ENCODE data around the gene MCF2L.
"Not testable (repeated sequence)": the region's sequence is repeated elsewhere in the genome, so short reads cannot be mapped to it uniquely, and the experiment has no call there.

MCF2L gene

DNA sequence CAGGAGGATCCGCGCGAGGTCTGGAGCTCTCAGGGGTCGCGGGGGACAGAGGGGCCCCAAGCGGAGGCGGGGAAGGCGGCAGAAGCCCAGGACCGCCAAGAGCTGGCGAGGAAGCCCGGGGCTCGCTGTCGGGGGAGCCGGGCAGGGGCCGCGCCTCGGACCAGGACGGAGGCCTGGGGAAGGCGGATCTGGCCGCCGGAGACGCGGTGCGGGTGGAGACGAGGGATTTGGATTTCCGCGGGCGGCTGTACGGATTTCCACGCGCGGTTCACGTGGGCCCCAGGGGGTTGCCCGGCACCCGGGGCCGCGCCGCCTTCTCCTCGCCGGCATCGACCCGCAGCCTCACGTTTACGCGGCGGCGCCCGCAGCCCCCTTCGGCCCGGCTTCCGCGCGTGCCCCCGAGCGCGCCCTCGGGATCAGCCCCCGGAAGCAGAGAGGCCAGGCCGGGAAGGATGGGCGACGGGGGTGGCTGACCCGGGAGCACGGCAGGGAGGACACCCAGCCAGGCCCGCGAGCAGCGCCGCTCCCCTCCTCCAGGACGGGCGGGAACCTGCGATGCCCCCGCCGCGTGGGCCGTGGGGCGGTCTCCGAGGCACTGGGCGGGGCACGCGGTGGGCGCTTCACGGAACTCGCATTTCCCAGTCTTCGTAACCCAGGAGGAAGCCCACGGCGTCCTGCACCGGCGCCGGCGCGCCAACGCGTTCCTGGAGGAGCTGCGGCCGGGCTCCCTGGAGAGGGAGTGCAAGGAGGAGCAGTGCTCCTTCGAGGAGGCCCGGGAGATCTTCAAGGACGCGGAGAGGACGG, 141.2 kb downstream of the MCF2L start:
- in situ Hi-C loops (cut with MboI; ENCODE audit: low sequenced_read_pairs): no loop called here

DNA sequence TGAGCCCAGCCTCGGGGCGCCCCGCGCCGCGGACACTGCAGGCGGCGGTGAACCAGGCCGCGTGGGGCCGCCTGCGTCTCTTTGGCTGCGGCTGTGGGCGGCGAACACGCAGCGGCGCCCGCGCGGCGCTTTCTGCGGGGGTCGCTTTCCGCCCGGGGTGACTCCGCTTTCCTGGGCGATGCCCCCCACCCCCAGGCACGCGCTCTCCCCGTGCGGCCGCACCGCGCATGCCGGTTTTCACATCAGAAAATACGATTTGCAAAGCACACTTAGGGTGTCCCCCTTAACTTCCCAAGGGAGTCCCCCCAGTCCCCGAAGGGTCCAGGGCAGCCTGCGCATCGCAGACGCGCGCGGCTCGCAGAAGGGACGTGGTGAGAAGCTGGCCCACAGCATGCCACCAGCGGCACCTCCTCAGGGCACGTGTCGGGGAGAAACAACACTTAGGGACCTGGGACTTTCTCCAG, 141.9 kb downstream of the MCF2L start:
- in situ Hi-C loops (cut with MboI; ENCODE audit: low sequenced_read_pairs): no loop called here

DNA sequence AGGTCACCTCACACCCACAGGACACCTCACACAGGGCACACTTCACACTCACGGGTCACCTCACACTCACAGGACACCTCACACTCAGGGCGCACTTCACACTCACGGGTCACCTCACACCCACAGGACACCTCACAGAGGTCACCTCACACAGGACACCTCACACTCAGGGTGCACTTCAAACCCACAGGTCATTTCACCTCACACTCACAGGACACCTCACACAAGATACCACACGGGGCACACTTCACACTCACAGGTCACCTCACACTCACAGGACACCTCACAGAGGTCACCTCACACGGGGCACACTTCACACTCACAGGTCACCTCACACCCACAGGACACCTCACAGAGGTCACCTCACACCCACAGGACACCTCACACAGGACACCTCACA, 142.8 kb downstream of the MCF2L start:
- in situ Hi-C loops (cut with MboI; ENCODE audit: low sequenced_read_pairs): not testable (repeated sequence)

DNA sequence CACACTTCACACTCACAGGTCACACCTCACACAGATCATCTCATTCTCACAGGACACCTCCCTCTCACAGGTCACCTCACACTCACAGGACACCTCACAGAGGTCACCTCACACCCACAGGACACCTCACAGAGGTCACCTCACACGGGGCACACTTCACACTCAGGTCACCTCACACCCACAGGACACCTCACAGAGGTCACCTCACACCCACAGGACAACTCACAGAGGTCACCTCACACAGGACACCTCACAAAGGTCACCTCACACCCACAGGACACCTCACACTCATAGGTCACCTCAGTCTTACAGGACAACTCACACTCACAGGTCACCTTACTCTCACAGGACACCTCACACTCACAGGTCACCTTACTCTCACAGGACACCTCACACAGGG, 143.5 kb downstream of the MCF2L start:
- in situ Hi-C loops (cut with MboI; ENCODE audit: low sequenced_read_pairs): not testable (repeated sequence)

DNA sequence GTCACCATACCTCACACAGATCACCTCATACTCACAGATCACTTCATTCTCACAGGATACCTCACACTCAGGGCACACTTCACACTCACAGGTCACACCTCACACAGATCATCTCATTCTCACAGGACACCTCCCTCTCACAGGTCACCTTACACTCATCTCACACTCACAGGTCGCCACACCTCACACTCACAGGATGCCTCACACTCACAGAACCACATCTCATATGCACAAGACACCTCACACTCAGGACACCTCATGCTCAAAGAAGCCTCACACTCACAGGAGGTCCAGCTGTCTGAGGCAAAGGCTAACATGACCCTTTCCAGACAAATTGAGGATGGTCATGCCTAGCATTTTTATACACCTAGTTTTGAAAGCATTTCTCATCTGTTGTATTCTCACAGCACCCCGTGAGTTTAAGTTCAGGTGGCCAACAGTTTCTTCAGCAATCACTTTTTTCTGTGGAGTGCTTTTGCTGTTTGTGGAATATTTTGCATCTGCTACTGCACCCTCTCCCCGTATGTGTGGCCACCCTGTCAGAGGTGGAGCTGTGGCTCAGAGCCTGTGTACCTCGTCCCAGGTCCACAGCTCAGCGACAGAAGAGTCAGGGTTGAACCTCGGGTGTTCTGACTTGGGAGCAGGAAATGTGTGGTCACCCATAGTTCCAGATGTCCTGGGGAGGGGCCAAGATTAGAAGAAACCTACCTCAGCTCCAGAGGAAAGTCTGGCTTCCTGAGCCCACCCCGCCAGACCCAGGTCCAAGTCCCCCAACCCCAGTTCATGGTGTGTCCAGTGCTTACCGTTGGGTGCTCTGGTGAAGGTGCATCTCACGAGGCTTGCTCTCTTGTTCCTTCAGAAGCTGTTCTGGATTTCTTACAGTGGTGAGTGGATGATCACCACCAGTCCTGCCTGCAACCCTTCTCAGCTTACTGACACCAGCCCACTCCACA, 144.2 kb downstream of the MCF2L start:
- in situ Hi-C loops (cut with MboI; ENCODE audit: low sequenced_read_pairs): no loop called here

DNA sequence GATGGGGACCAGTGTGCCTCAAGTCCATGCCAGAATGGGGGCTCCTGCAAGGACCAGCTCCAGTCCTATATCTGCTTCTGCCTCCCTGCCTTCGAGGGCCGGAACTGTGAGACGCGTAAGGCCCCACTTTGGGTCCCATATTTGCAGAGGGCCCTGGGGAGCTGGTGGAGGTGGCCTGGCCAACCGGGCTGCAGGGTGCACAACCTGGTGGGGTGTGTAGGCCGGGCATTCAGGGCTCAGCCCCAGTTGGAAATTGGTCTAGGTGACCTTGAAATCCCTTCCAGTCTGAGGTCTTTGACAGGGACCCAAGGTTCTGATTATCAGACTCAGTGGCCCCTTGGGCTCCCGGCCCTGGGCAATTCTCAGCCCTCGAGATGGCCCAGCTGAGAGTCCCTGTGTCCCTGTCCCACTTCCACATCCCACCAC, 144.8 kb downstream of the MCF2L start:
- in situ Hi-C loops (cut with MboI; ENCODE audit: low sequenced_read_pairs): no loop called here

DNA sequence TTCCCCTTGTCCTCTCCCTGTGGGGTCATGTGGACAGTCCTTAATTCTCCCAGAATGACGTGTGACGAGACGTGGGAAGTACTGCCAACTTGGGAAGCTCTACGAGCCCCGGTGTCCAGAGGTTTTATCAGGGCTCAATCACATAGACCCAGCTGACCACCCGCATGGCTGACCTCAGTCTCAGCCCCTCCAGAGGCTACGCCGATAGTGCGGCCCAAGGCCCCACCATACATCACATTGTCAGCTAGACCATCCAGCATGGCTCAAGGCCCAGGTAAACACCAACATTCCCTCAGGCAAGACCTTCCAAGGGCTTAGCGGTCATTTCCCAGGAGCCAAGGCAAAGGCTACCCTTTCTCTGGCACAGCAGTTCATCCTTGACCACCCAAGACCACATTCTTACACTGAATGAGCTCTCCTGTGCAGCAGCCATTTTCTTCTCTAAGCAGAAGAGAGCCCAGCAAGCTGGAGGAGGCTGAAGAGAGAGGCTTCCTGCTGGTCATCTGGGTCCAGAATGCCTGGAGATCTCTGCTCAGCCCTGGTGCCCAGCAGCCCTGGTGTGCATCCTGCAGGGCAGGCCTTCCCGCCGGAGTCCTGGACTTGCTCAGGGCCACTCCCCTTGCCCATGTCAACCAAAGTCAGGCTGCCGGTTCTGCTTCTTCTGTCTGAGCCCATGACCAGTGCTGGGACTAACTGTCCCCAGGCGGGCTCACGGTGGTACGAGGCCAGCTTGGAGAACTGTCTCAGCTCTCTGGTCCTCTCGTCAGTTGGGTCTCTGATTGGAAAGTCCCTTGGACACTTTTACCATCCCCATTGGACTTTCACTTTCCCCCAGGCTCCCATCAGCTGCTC, 145.7 kb downstream of the MCF2L start:
- in situ Hi-C loops (cut with MboI; ENCODE audit: low sequenced_read_pairs): no loop called here

DNA sequence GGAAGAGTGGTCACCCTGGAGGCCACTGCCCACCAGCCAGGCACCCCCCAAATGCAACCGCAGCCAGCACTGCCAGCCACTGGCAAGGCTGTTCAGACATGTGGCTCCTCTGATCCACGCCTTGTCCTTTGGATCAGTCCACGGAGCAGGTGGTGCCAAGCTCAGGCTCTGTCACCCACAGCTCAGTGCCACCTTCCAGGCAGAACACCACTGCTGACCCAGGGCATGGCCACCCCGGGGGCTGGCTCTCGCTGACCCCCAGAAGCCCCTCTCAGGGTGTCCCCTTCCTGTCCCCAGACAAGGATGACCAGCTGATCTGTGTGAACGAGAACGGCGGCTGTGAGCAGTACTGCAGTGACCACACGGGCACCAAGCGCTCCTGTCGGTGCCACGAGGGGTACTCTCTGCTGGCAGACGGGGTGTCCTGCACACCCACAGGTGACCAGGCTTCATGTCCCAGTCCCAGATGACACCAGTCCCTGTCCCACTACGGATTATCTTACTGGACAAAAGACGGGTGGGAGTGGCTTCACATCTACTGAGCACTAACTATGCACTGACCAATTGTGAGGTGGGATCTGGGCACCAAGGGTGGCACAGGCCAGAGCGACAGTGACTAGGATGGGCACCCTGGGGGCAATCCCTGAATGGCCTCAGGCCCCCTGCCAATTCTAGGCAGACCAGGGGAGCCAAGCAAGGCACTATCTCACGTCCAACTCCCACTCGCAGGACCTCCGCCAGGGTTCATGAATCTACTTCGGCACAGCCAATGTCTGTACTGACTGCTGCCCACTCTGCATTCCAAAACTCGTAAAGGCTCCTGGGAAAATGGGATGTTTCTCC, 146.6 kb downstream of the MCF2L start:
- in situ Hi-C loops (cut with MboI; ENCODE audit: low sequenced_read_pairs): no loop called here

DNA sequence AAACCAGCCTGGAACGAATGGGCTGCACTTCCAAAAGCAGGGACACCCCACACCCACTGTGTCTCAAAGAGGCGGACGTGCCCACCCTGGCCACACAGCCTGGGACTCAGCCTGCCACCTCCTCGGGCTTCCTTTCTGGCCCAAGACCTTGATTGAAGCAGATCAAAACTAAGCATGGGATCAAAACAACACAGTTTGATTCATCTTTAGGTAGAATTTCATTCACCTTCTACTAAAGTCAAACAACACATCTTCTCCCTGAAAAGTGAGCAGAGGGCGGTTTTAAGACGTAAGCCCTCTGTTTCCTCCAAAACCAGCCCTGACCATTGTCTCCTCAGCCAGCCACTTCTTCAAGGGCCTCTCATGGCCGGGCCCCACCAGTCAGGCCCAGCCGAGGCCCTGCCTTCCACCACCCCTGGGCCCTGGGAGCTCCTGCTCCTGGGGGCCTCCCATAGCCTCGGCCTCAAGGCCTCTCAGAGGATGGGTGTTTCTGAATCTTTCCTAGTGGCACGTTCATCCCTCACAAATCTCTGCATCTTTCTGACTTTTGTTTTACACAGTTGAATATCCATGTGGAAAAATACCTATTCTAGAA, 147.3 kb downstream of the MCF2L start:
- in situ Hi-C loops (cut with MboI; ENCODE audit: low sequenced_read_pairs): no loop called here

DNA sequence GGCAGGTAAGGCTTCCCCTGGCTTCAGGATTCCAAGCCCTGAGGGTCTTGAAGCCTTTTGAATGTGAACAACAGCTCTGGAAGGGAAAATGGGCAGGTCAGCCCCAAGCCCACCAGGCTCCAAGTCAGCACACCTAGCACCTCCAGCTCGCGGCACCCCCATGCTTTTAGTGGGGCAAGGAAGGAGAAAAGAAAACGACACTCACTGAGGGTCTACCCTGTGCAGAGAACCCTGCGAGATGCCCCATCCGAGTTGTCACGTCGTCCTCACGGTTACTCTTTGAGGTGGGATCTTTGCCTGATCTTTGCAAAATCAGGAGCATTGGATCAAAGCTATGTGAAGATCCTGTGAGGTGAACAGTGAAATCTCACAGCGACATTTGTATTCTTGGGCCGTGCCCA, 147.9 kb downstream of the MCF2L start:
- in situ Hi-C loops (cut with MboI; ENCODE audit: low sequenced_read_pairs): no loop called here

DNA sequence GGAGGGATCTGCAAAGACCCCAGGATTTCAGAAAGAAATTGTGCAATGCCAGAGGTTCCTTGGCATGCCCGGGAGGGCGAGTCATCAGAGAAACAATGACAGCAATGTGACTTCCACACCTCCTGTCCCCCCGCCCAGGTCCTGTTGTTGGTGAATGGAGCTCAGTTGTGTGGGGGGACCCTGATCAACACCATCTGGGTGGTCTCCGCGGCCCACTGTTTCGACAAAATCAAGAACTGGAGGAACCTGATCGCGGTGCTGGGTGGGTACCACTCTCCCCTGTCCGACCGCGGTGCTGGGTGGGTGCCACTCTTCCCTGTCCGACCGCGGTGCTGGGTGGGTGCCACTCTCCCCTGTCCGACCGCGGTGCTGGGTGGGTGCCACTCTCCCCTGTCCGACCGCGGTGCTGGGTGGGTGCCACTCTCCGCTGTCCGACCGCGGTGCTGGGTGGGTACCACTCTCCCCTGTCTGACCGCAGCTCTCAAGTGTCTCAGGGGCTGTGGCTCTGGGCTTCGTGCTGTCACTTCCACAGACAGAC, 148.4 kb downstream of the MCF2L start:
- in situ Hi-C loops (cut with MboI; ENCODE audit: low sequenced_read_pairs): no loop called here

DNA sequence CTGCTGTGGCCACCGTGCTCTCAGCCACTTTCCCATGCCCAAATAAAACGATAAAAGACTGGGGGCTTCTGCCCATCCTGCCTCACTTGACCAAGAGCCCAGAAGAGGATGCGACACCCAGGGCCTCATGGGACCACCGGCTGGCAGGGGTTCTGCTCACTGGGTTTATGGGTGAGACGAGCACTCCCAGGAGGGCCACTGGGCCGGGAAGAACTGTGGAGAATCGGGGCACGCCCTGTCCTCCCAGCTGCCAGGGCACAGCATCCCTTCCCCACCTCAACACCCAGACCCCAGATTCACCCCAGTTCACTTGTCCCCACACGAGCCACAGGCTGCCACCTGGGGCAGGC, 148.9 kb downstream of the MCF2L start:
- in situ Hi-C loops (cut with MboI; ENCODE audit: low sequenced_read_pairs): no loop called here

DNA sequence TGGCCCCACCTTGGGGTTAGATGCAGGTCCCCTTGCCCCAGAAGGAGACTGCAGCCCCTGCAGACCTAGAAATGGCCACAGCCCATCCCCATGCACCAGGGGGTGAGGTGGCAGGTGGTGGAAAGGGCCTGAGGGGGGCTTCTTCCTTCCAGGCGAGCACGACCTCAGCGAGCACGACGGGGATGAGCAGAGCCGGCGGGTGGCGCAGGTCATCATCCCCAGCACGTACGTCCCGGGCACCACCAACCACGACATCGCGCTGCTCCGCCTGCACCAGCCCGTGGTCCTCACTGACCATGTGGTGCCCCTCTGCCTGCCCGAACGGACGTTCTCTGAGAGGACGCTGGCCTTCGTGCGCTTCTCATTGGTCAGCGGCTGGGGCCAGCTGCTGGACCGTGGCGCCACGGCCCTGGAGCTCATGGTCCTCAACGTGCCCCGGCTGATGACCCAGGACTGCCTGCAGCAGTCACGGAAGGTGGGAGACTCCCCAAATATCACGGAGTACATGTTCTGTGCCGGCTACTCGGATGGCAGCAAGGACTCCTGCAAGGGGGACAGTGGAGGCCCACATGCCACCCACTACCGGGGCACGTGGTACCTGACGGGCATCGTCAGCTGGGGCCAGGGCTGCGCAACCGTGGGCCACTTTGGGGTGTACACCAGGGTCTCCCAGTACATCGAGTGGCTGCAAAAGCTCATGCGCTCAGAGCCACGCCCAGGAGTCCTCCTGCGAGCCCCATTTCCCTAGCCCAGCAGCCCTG, 149.4 kb downstream of the MCF2L start:
- in situ Hi-C loops (cut with MboI; ENCODE audit: low sequenced_read_pairs): no loop called here

DNA sequence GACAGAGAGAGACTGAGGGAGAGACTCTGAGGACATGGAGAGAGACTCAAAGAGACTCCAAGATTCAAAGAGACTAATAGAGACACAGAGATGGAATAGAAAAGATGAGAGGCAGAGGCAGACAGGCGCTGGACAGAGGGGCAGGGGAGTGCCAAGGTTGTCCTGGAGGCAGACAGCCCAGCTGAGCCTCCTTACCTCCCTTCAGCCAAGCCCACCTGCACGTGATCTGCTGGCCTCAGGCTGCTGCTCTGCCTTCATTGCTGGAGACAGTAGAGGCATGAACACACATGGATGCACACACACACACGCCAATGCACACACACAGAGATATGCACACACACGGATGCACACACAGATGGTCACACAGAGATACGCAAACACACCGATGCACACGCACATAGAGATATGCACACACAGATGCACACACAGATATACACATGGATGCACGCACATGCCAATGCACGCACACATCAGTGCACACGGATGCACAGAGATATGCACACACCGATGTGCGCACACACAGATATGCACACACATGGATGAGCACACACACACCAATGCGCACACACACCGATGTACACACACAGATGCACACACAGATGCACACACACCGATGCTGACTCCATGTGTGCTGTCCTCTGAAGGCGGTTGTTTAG, 150.3 kb downstream of the MCF2L start:
- in situ Hi-C loops (cut with MboI; ENCODE audit: low sequenced_read_pairs): no loop called here

DNA sequence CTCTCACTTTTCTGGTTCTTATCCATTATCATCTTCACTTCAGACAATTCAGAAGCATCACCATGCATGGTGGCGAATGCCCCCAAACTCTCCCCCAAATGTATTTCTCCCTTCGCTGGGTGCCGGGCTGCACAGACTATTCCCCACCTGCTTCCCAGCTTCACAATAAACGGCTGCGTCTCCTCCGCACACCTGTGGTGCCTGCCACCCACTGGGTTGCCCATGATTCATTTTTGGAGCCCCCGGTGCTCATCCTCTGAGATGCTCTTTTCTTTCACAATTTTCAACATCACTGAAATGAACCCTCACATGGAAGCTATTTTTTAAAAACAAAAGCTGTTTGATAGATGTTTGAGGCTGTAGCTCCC, 150.8 kb downstream of the MCF2L start:
- in situ Hi-C loops (cut with MboI; ENCODE audit: low sequenced_read_pairs): no loop called here

DNA sequence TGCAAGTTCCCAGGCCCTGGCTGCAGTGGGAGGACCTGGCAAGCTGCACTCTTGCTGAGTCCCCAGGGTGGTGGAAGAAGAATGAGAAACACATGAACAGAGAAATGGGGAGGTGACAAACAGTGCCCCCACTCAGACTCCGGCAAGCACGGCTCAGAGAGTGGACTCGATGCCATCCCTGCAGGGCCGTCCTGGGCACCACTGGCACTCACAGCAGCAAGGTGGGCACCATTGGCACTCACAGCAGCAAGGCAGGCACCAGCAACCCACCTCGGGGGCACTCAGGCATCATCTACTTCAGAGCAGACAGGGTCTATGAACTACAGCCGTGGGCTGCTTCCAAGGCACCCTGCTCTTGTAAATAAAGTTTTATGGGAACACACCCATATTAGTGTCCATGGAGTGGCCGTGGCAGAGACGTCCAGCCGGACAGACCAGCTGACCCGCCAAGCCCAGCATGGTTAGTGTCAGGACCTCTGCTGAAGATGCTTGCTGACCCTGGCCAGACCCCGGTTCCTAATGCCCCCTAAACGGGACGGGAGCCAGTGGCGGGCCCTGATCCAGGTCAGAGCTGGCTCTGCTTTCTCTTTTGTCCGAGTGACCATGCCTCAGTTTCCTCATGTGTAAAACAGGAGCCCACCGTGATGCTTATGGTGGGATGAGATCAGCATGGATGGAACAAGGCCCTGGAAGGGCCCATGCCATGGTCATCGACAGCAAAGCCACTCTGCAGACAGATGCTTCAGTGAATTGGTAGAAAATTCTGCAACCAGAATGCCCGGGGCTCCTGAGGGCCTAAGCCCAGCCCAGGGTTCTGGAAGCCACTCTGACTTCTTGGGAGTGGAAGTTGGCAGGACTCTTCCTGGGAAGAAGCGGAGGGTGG, 151.5 kb downstream of the MCF2L start:
- in situ Hi-C loops (cut with MboI; ENCODE audit: low sequenced_read_pairs): no loop called here

DNA sequence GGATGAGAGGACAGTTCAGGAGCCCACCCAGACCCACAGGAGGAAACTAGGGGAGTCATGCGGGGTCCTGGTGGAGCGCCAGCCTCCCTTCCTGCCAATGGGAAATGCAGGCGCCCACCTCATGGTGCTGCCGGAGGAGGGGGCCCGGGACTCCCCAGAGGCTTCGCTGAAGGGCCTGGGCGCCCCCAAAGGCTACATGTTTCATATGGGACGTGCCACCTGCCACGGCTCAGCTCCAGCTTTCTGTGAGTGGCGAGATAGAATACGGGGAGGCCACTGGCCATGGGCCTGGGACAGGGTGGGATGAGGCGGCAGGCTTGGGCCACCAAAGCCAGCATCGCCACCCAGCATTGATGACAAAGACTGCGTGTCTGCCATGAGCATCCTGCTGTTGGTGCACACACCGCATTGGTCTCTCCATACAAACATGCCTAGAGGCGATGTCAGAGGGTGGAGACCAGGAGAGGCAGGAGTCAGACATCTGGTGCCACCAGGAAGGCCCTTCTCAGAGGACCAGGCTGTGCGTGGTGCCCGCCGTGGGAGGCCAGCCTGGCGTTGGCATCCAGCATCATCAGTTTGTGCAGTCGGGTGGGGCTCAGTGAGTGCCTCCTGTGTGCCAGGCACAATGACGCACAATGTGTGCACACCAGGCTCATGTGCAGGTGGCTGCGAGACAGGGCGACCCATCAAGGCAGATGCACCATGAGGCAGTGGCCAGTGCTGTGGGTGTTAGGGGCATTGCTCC, 152.3 kb downstream of the MCF2L start:
- in situ Hi-C loops (cut with MboI; ENCODE audit: low sequenced_read_pairs): no loop called here

Data from HL-60/S4 treated with retinoic acid at 250 ng/mL for 4 days and 3 days (cell line).